NCI-H1048 (cell line): ENCODE data around the gene AHRR.
A peak's percentile ranks its signal among the peaks of the same experiment; 100 is the strongest.

Source experiments
- DNase-seq: peaks from one replicate; lab custom pipeline; 2025; lab: John Stamatoyannopoulos, UW

Gene AHRR

GRCh38 chr5:429453-430188 lies 108.1 kb downstream of the AHRR start:
- no peak for DNase-seq

DNA sequence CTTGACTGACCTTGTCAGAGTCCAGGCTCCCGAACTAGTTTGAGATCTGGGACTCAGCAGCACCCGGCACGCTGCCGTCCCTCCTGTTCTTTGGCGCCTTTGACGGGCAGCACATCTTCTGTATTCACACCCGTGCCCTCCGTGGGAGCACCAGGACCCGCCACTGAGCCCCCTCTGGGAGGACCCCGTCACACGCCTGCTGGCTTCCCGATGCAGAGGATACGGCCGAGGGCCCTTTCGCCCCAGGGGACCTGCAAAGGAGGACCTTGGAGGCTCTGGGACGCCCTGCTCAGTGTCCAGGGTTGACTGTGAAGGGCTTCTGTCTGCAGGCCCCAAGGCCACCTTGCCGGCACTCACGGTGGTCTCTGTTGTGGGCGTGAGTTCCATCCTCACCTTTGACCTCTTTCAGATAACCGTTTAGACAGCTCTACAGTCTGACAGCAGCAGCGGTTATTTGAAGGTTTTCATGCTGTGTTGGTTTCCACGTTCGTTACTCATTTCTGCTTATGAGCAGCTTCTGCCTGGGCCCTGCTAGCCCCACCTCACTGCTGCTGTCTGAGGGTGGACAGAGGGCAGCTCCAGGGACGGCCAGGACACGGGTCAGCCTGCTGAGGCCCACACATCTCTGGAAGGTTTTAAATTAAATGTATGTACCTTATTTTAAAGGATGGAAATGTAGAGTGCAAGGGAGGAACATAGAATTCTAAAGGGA lies 108.9 kb downstream of the AHRR start:
- DNase-seq: no peak

DNA sequence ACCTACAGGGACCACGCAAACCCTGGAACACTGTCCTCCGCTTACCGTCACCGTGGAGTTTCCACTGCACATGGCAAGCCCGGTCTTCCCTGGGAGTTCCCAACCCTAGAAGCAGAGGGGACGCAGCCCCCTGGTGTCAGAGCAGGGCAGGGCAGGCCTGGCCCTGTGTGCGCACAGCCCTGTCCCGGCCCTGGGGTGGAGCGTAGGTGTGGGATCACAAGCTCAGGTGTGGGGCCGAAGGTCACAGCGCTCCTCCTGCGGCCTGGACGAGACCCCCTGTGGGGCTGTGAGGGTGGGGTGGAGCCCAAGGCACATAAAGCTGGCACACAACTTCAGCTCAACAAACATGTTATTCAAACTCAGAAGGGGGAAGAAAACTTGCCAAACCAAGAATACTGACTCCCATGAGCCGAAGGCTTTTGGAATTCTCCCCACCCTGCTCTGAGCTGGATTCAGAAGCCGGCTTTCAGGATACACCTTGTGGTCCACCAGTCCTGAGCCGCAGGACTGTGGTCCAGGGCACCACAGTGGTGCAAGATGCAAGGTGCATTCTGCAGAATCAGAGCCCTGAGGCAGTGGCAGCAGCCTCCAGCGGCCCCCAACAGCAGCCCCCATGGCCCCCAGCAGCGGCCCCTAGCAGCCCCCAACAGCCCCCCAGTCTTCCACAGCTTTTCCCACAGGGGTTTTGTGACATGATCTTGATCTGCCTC lies 109.6 kb downstream of the AHRR start:
- no peak for DNase-seq

GRCh38 chr5:431711-432050 lies 110.2 kb downstream of the AHRR start:
- DNase-seq: no peak

GRCh38 chr5:432201-432927 lies 110.8 kb downstream of the AHRR start:
- DNase-seq: no peak

GRCh38 chr5:432928-433791 lies 111.6 kb downstream of the AHRR start:
- DNase-seq: no peak

DNA sequence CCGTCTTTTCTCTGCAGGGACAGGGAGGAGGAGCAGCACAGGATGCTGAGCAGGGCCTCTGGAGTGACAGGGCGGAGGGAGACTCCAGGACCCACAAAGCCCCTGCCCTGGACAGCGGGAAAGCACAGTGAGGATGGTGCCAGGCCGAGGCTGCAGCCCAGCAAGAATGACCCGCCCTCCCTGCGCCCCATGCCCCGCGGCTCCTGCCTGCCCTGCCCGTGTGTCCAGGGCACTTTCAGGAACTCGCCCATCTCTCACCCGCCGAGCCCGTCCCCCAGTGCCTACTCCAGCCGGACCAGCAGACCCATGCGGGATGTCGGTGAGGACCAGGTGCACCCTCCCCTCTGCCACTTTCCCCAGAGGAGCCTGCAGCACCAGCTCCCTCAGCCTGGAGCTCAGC lies 112.3 kb downstream of the AHRR start:
- DNase-seq: no peak

GRCh38 chr5:434443-435146 lies 113.1 kb downstream of the AHRR start:
- DNase-seq: no peak

DNA sequence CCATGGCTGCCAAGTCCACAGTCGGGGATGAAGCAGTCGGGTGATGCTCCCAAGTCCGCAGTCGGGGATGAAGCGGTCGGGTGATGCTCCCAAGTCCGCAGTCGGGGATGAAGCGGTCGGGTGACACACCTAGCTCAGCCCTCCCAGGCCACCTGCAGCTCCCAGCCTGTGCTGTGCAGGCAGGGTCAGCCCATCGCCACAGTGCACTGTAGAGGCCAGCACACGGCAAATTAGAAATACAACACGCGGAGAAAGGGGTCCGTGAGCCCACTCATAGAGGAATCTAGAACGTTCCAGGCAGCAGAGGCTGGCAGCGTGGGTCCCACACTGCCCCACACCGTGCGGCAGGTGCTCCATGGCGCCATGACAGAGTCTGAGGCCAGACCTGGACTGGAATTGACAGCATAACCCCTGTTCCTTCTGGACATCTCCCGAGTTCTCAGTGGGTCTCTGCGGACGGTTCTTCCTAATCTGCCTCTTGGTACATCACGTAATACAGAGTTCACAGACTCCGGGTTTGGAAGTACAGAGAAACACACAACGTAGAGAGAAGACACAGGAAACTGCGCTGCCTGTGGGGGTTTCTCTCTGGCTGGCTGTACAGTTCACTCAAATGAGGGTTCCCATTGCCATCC lies 113.8 kb downstream of the AHRR start:
- DNase-seq: no peak

GRCh38 chr5:435961-436640 lies 114.6 kb downstream of the AHRR start:
- DNase-seq: no peak

DNA sequence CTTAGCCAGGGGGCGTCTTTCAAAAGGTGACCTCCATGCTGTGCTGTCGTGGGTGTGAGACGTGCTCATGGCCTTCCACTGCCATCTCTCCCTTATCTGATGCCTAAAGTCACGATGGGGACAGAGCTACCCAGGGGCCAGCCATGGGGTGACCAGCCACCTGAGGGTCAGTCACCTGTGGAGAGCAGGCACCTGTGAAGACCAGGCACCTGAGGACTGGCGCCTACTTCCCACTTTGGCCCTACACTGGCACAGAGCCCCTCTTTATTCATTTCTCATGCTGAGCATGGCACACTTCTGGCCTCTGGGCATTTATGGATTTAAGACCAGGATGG lies 115.1 kb downstream of the AHRR start:
- no peak for DNase-seq

GRCh38 chr5:437281-437771 lies 115.8 kb downstream of the AHRR start:
- no peak for DNase-seq

GRCh38 chr5:438481-438981 lies 117.0 kb downstream of the AHRR start:
- DNase-seq: no peak

DNA sequence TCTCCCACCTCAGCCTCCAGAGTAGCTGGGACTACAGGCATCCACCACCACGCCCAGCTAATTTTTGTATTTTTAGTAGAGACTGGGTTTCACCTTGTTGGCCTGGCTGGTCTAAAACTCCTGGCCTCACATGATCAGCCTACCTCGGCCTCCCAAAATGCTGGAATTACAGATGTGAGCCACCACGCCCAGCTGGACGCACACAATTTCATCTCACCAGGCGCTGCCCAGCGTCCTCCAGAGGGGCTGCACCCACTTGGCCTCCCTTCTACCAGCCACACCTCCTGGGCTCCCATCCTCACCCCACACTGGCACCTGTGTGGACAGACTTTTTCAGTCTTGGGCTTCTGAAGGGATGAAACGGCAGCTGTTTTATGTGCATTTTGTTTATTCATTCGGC lies 117.7 kb downstream of the AHRR start:
- no peak for DNase-seq

GRCh38 chr5:439636-440035 lies 118.1 kb downstream of the AHRR start:
- no peak for DNase-seq

- no peak for DNase-seq
Measured at GRCh38 chr5:440401-441201, 119.1 kb downstream of the AHRR start.

GRCh38 chr5:441996-442334 lies 120.5 kb downstream of the AHRR start:
- no peak for DNase-seq

- peak; percentile 15 for DNase-seq
Measured at GRCh38 chr5:442335-443238, 121.1 kb downstream of the AHRR start, which contains the start of gene EXOC3. Gene EXOC3 (plus strand): TSS chr5:443176. CDS start chr5:446206, 3,030 bp downstream.
